OCI-LY3 (cell line): Measurements from ENCODE around the gene TBCK.

Experiments
- H2AFZ ChIP-seq: fragments of 200-600, 300-600 bp; shearing (Covaris generic); 2 replicates; pipeline ENCODE4 v1.6.0; 2014; ENCODE audit warnings: antibody characterized with exemption, low read depth, low read length
- H3K27ac ChIP-seq: fragments of 200-600, 300-600 bp; sonication (generic); 2 replicates; pipeline ENCODE4 v1.5.1; 2014; ENCODE audit warnings: mild to moderate bottlenecking, low read length, moderate library complexity, mixed read lengths
- H3K27me3 ChIP-seq: fragments of 200-600, 300-600 bp; sonication (generic); 2 replicates; pipeline ENCODE4 v1.6.1; 2014; ENCODE audit warnings: low read depth, low read length, mixed read lengths
- H3K36me3 ChIP-seq: fragments of 200-600, 300-600 bp; sonication (generic); replicated peaks from 2 replicates; pipeline ENCODE3; 2014; ENCODE audit warnings: low read depth, low read length, mixed read lengths
- H3K4me1 ChIP-seq: fragments of 300-600, 200-600 bp; sonication (generic); 2 replicates; pipeline ENCODE4 v1.6.1; 2014; ENCODE audit warnings: low read length, mixed read lengths
- H3K4me2 ChIP-seq: fragments of 200-600, 300-600 bp; sonication (generic); 2 replicates; pipeline ENCODE4 v1.6.1; 2014; ENCODE audit warnings: low read length, mixed read lengths
- H3K4me3 ChIP-seq: fragments of 300-600, 200-600 bp; sonication (generic); 2 replicates; pipeline ENCODE4 v1.5.1; 2014; ENCODE audit warnings: antibody characterized with exemption, mild to moderate bottlenecking, low read length, moderate library complexity
- H3K79me2 ChIP-seq: fragments of 300-600, 200-600 bp; shearing (Covaris generic); 2 replicates; pipeline ENCODE4 v1.6.1; 2014; ENCODE audit warnings: mild to moderate bottlenecking, low read length, mixed read lengths
- H3K9ac ChIP-seq: fragments of 300-600, 200-600 bp; shearing (Covaris generic); 2 replicates; pipeline ENCODE4 v1.6.0; 2014; ENCODE audit warnings: mild to moderate bottlenecking, low read length, moderate library complexity
- H3K9me3 ChIP-seq: fragments of 200-600, 300-600 bp; shearing (Covaris generic); 2 replicates; pipeline ENCODE4 v1.6.1; 2014; ENCODE audit warnings: low read length, mixed read lengths; ENCODE audit not compliant: insufficient read depth
- H4K20me1 ChIP-seq: fragments of 200-600, 300-600 bp; sonication (generic); 2 replicates; pipeline ENCODE4 v1.6.1; 2016; ENCODE audit warnings: low read length, mixed read lengths; ENCODE audit not compliant: insufficient read depth
- CTCF ChIP-seq: fragments of 200-600, 300-600 bp; sonication (generic); IDR thresholded peaks from 2 replicates; pipeline ENCODE4 v1.5.1; 2014; ENCODE audit warnings: antibody characterized with exemption, low read length, low read depth
- EZH2phosphoT487 ChIP-seq: fragments of 200-600 bp; shearing (Covaris generic); IDR thresholded peaks from 2 replicates; pipeline ENCODE4 v1.6.1; 2018; ENCODE audit warnings: antibody characterized with exemption, mixed run types, low read depth

The TBCK gene

GRCh38 chr4:106092361-106093040 lies 223.5 kb downstream of the TBCK start:
- Histone ChIP-seq H3K79me2 (no peaks in the 10 kb centered on the region), H3K27ac (no peak overlapping the region), H3K36me3 (peaks cover 27% of the 10 kb centered on the region), H3K9me3 (no peaks in the 10 kb centered on the region), H3K9ac (no peak overlapping the region), H2AFZ (no peak overlapping the region), H3K4me2 (no peak overlapping the region), H3K4me3 (no peak overlapping the region), H3K27me3 (no peaks in the 10 kb centered on the region), H3K4me1 (no peaks in the 10 kb centered on the region), H4K20me1 (no peaks in the 10 kb centered on the region)
- TF ChIP-seq CTCF (no peak), EZH2phosphoT487 (no peak)

GRCh38 chr4:106090826-106091225 lies 225.2 kb downstream of the TBCK start:
- TF ChIP-seq EZH2phosphoT487 (no peak), CTCF (no peak)
- H3K9me3 ChIP-seq: no peaks in the 10 kb centered on the region

GRCh38 chr4:106083065-106083464 lies 232.9 kb downstream of the TBCK start:
- H3K4me1 ChIP-seq: no peaks in the 10 kb centered on the region

More at GRCh38 chr4:106090826-106091225, 225.2 kb downstream of the TBCK start:
- Histone ChIP-seq H3K4me2 (no peak overlapping the region), H3K4me1 (no peaks in the 10 kb centered on the region), H2AFZ (no peak overlapping the region), H3K27me3 (no peaks in the 10 kb centered on the region), H3K36me3 (peaks cover 27% of the 10 kb centered on the region), H3K27ac (no peak overlapping the region), H3K9ac (no peak overlapping the region), H4K20me1 (no peaks in the 10 kb centered on the region), H3K79me2 (no peaks in the 10 kb centered on the region), H3K4me3 (no peak overlapping the region)

GRCh38 chr4:106080376-106080775 lies 235.6 kb downstream of the TBCK start:
- Histone ChIP-seq H3K4me3 (no peak overlapping the region), H3K27ac (no peak overlapping the region), H4K20me1 (no peaks in the 10 kb centered on the region), H3K27me3 (no peaks in the 10 kb centered on the region), H3K9me3 (no peaks in the 10 kb centered on the region), H3K79me2 (no peaks in the 10 kb centered on the region), H3K4me1 (no peaks in the 10 kb centered on the region), H3K4me2 (no peak overlapping the region), H2AFZ (no peak overlapping the region), H3K36me3 (peaks cover 14% of the 10 kb centered on the region), H3K9ac (no peak overlapping the region)
- no peak for TF ChIP-seq CTCF

More at GRCh38 chr4:106083065-106083464, 232.9 kb downstream of the TBCK start:
- TF ChIP-seq EZH2phosphoT487 (no peak), CTCF (no peak)
- Histone ChIP-seq H3K27me3 (no peaks in the 10 kb centered on the region), H3K9ac (no peak overlapping the region), H3K36me3 (peaks cover 9% of the 10 kb centered on the region), H3K4me2 (no peak overlapping the region), H3K27ac (no peak overlapping the region), H2AFZ (no peak overlapping the region), H4K20me1 (no peaks in the 10 kb centered on the region), H3K9me3 (no peaks in the 10 kb centered on the region), H3K4me3 (no peak overlapping the region), H3K79me2 (no peaks in the 10 kb centered on the region)
